ELF-1 (cell line): ENCODE data around the gene PUSL1.

Source experiments
- DNase-seq: peaks from one replicate; pipeline ENCODE4 v3.0.0-alpha.2; 2016; ENCODE audit warnings: low read depth, low spot score

The PUSL1 gene

GRCh38 chr1:1279028-1279427 lies 29.4 kb upstream of the PUSL1 start:
- DNase-seq, result no peak

GRCh38 chr1:1280782-1281481 lies 27.5 kb upstream of the PUSL1 start:
- DNase-seq, result no peak

GRCh38 chr1:1281533-1282321 lies 26.7 kb upstream of the PUSL1 start:
- DNase-seq, result no peak

GRCh38 chr1:1282998-1283397 lies 25.4 kb upstream of the PUSL1 start:
- DNase-seq, result no peak

- DNase-seq, result no peak
Observed at GRCh38 chr1:1283821-1284220, 24.6 kb upstream of the PUSL1 start.

- no peak for DNase-seq
Observed at GRCh38 chr1:1284221-1285101, 23.9 kb upstream of the PUSL1 start.

- DNase-seq, result no peak
Observed at GRCh38 chr1:1285102-1285571, 23.3 kb upstream of the PUSL1 start.

- no peak for DNase-seq
Observed at GRCh38 chr1:1285611-1286311, 22.6 kb upstream of the PUSL1 start.

GRCh38 chr1:1286313-1287261 lies 21.8 kb upstream of the PUSL1 start:
- DNase-seq, result no peak

GRCh38 chr1:1287288-1288110 lies 20.9 kb upstream of the PUSL1 start:
- DNase-seq, result no peak

GRCh38 chr1:1290238-1290731 lies 18.1 kb upstream of the PUSL1 start:
- peak; percentile 77 for DNase-seq

- no peak for DNase-seq
Observed at GRCh38 chr1:1291023-1291528, 17.3 kb upstream of the PUSL1 start.

GRCh38 chr1:1291548-1292441 lies 16.6 kb upstream of the PUSL1 start:
- DNase-seq, result peak; percentile 87

- DNase-seq, result no peak
Observed at GRCh38 chr1:1292442-1292779, 16.0 kb upstream of the PUSL1 start.

- no peak for DNase-seq
Observed at GRCh38 chr1:1292851-1293250, 15.5 kb upstream of the PUSL1 start.

GRCh38 chr1:1293263-1294249 lies 14.8 kb upstream of the PUSL1 start:
- no peak for DNase-seq
